ENCODE data around the gene WDPCP.
"Not testable (repeated sequence)": the region's sequence is repeated elsewhere in the genome, so short reads cannot be mapped to it uniquely, and the experiment has no call there.

Gene WDPCP

GRCh38 chr2:63544017-63544627 lies 44.2 kb downstream of the WDPCP start:
- H3K4me3 ChIP-seq (ENCODE audit: low read depth, low read length), result no peak overlapping the region

GRCh38 chr2:63539416-63540162 lies 48.7 kb downstream of the WDPCP start:
- H3K4me3 ChIP-seq (ENCODE audit: low read depth, low read length), result no peak overlapping the region

- H3K4me3 ChIP-seq (ENCODE audit: low read depth, low read length), result no peak overlapping the region
Measured at GRCh38 chr2:63538390-63538789, 49.9 kb downstream of the WDPCP start.

GRCh38 chr2:63537306-63537705 lies 51.0 kb downstream of the WDPCP start:
- no peak overlapping the region for H3K4me3 ChIP-seq (ENCODE audit: low read depth, low read length)

- no peak overlapping the region for H3K4me3 ChIP-seq (ENCODE audit: low read depth, low read length)
Measured at GRCh38 chr2:63530704-63531279, 57.5 kb downstream of the WDPCP start.

- H3K4me3 ChIP-seq (ENCODE audit: low read depth, low read length), result no peak overlapping the region
Measured at GRCh38 chr2:63525905-63526304, 62.4 kb downstream of the WDPCP start.

- H3K4me3 ChIP-seq (ENCODE audit: low read depth, low read length), result no peak overlapping the region
Measured at GRCh38 chr2:63522950-63523349, 65.3 kb downstream of the WDPCP start.

GRCh38 chr2:63520793-63521192 lies 67.5 kb downstream of the WDPCP start:
- H3K4me3 ChIP-seq (ENCODE audit: low read depth, low read length), result no peak overlapping the region

- no peak overlapping the region for H3K4me3 ChIP-seq (ENCODE audit: low read depth, low read length)
Measured at GRCh38 chr2:63514781-63515180, 73.5 kb downstream of the WDPCP start.

GRCh38 chr2:63514237-63514716 lies 74.0 kb downstream of the WDPCP start:
- no peak overlapping the region for H3K4me3 ChIP-seq (ENCODE audit: low read depth, low read length)

- H3K4me3 ChIP-seq (ENCODE audit: low read depth, low read length), result no peak overlapping the region
Measured at GRCh38 chr2:63506320-63506719, 82.0 kb downstream of the WDPCP start.

GRCh38 chr2:63503818-63504217 lies 84.5 kb downstream of the WDPCP start:
- no peak overlapping the region for H3K4me3 ChIP-seq (ENCODE audit: low read depth, low read length)

- no peak overlapping the region for H3K4me3 ChIP-seq (ENCODE audit: low read depth, low read length)
Measured at GRCh38 chr2:63500398-63500797, 87.9 kb downstream of the WDPCP start.

- H3K4me3 ChIP-seq (ENCODE audit: low read depth, low read length), result no peak overlapping the region
Measured at GRCh38 chr2:63497576-63497975, 90.7 kb downstream of the WDPCP start.

GRCh38 chr2:63494968-63495367 lies 93.3 kb downstream of the WDPCP start:
- H3K4me3 ChIP-seq (ENCODE audit: low read depth, low read length), result no peak overlapping the region

- H3K4me3 ChIP-seq (ENCODE audit: low read depth, low read length), result no peak overlapping the region
Measured at GRCh38 chr2:63494100-63494499, 94.2 kb downstream of the WDPCP start.

GRCh38 chr2:63488118-63488713 lies 100.1 kb downstream of the WDPCP start:
- H3K4me3 ChIP-seq (ENCODE audit: low read depth, low read length), result no peak overlapping the region

GRCh38 chr2:63486861-63487290 lies 101.4 kb downstream of the WDPCP start:
- no peak overlapping the region for H3K4me3 ChIP-seq (ENCODE audit: low read depth, low read length)

- H3K4me3 ChIP-seq (ENCODE audit: low read depth, low read length), result no peak overlapping the region
Measured at GRCh38 chr2:63484901-63485300, 103.4 kb downstream of the WDPCP start.

- no peak overlapping the region for H3K4me3 ChIP-seq (ENCODE audit: low read depth, low read length)
Measured at GRCh38 chr2:63484481-63484880, 103.8 kb downstream of the WDPCP start.

- H3K4me3 ChIP-seq (ENCODE audit: low read depth, low read length), result no peak overlapping the region
Measured at GRCh38 chr2:63477686-63478085, 110.6 kb downstream of the WDPCP start.

- not testable (repeated sequence) for H3K4me3 ChIP-seq (ENCODE audit: low read depth, low read length)
Measured at GRCh38 chr2:63469313-63469712, 119.0 kb downstream of the WDPCP start.
